GM21423 (cell line): ENCODE measurements around the gene DOCK7.
A peak's percentile ranks its signal among the peaks of the same experiment; 100 is the strongest.
"Not testable (repeated sequence)": the region's sequence is repeated elsewhere in the genome, so short reads cannot be mapped to it uniquely, and the experiment has no call there.

Experiments
- ATAC-seq: cut with Tn5 transposase; IDR thresholded peaks from one replicate; pipeline ENCODE4 v1.9.1; 2021; ENCODE audit warnings: mild to moderate bottlenecking, moderate library complexity; ENCODE audit not compliant: unreplicated experiment

DOCK7 gene

GRCh38 chr1:62687903-62688686 lies at the start of gene DOCK7:
TSS of gene DOCK7 (minus strand) at chr1:62688386. CDS start at chr1:62688264, 122 bp downstream.
- peak; percentile 69 for ATAC-seq

DNA sequence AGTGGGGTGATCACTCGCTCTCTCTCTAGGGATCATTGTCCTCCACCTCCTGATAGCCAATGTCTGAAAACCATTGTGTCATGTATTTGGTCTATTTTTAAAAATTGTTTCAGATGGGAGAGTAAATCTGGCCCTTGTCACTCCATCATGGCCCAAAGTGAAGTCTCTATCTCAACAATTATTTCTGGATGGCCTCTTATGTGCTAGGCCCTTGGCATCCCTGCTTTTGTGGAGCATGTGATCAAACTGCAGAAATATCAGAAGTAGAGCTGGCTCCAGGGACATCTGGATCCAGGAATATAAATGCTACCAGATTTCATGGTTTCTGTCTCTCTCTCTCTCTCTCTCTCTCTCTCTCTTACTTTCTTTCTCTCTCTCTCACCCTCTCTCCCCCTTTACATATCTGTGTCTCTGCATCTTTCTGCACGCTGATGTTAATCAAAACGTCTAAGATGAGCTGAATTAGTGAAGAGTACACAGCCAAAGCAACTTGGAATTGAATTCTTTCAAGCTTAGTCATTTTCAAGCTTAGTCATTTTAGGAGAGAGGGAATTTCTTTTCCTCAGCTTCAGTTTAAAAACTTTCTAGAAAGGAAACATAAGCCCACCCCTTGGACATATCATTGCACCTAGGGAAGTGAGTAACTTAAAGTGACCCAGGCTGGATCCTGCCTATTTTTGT lies 47.4 kb upstream of the DOCK7 start:
- ATAC-seq: no peak

DNA sequence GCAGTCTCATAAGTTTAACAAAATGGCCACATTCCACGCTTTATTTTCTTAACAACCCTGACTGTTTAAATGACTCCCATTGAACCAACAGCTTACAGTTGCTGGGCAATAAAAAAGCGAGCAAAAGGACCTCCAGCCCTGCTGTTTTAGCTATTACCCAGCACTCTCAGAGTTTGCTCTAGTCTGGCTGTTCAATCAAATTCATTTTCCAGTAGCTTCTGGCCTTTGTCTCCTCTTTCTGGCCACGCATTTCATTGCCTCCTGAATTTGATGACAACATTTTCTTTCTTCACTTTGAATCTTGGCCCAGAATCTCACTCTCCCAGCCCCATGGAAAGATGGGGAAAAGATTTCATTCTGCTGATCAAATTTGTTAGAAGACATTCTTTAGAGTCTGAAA lies 44.1 kb upstream of the DOCK7 start:
- ATAC-seq: no peak

GRCh38 chr1:62728963-62729362 lies 40.8 kb upstream of the DOCK7 start:
- no peak for ATAC-seq

GRCh38 chr1:62727656-62728407 lies 39.6 kb upstream of the DOCK7 start:
- no peak for ATAC-seq

DNA sequence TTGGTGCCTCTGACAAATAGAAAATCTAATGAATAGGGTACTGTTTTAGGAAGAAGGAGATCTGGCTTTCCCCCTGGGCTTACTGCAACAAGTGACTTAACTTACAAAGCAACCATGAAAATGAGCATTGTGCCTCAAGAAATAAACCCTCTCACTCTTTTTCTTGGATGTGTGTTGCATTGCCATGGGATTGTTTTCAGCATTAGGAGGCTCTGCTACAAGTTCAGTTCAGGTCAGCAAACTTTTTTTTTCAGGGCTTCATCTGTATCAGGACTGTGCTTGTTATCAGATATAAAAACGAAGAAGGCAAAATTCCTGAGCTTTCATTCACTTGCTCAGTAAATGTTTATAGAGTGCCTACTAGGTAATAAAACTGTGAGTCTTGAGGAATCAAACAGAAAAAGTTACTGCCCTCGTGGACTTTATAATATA lies 37.8 kb upstream of the DOCK7 start:
- no peak for ATAC-seq

- no peak for ATAC-seq
These were observed 37.1 kb upstream of the DOCK7 start for GRCh38 chr1:62725255-62725654.

- no peak for ATAC-seq
These were observed 36.2 kb upstream of the DOCK7 start for GRCh38 chr1:62724430-62724829.

DNA sequence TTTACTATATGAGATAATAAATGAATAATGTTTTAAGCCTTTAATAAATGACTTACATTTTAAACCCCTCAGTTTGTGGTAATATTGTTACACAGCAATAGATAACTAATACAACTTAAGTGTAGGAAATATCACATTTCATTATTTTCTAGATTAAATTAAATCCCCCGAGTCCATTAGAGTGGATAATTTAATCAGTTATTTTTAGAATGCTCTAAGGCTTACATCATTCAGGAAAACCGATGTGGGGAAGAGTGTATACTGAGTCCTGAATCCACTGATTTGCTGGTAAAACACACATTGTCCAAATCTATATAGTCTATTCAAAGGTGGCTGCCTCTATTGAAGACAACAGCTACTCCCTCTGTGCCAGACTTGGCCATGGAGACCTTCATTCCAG lies 35.7 kb upstream of the DOCK7 start:
- no peak for ATAC-seq

- ATAC-seq: peak; percentile 77
These were observed 34.6 kb upstream of the DOCK7 start for GRCh38 chr1:62722796-62723195.

GRCh38 chr1:62720946-62721554 lies 32.9 kb upstream of the DOCK7 start:
- ATAC-seq: no peak

- ATAC-seq: not testable (repeated sequence)
These were observed 30.2 kb upstream of the DOCK7 start for GRCh38 chr1:62718400-62718799.

GRCh38 chr1:62717483-62717882 lies 29.3 kb upstream of the DOCK7 start:
- ATAC-seq: no peak

DNA sequence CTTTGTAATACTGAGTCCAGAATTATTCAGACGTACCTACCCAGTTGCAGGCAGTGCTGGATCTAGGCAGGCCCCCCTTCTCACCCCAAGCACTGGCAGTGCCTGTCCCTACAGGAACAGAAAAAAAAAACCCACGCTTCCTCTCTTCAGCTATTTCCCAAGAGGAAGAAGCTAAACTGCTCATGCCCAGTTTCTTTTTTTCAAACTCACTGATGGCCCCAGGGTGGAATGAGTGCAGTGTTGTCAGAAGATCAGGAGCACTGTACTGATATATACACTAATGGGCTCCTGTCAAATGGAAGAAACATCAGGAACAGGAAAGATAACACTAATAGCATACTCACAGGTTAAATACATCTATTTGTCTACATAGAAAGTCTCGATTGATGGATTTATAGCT lies 28.2 kb upstream of the DOCK7 start:
- no peak for ATAC-seq

- no peak for ATAC-seq
These were observed 24.4 kb upstream of the DOCK7 start for GRCh38 chr1:62712336-62713243.

DNA sequence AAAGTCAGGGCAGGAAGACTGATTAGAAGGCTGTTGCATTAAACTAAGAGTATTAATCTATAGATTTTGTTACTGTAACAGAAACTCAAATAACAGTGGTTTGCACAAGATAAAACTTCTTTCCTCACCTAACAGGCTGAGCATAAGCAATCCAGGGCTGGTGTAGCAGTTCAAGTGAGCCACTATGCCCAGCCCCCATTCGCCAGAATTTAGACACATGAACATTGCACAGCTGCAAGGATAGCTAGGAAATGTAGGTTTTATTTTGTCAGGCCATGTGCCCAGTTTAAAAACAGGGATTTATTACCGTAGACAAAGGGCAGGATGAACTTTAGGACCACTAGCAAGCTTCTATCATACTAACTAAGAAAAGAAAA lies 19.5 kb upstream of the DOCK7 start:
- no peak for ATAC-seq

GRCh38 chr1:62706985-62707743 lies 19.0 kb upstream of the DOCK7 start:
- ATAC-seq: no peak

GRCh38 chr1:62698161-62698560 lies 10.0 kb upstream of the DOCK7 start:
- not testable (repeated sequence) for ATAC-seq

DNA sequence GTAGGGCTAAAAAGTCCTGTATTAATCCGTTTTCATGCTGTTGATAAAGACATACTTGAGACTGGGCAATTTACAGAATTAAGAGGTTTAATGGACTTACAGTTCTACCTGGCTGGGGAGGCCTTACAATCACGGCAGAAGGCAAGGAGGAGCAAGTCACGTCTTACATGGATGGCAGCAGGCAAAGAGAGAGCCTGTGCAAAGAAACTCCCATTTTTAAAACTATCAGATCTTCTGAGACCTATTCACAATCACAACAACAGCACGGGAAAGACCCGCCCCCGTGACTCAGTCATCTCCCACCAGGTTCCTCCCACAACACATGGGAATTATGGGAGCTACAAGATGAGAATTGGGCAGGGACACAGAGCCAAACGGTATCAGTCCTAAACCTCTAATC lies 6.3 kb upstream of the DOCK7 start:
- ATAC-seq: not testable (repeated sequence)
